Middle frontal gyrus (tissue), 1 donor: ENCODE measurements around the gene NPC2.

ENCODE experiments used
- DNase-seq: peaks from one replicate; pipeline ENCODE4 v3.0.0-alpha.2; 2015; ENCODE audit warnings: low spot score; ENCODE audit errors: extremely low spot score

Gene NPC2

GRCh38 chr14:74519316-74520074 is 26.4 kb upstream of the NPC2 start:
- no peak for DNase-seq

GRCh38 chr14:74518221-74518620 is 25.1 kb upstream of the NPC2 start:
- no peak for DNase-seq

GRCh38 chr14:74517731-74518130 is 24.6 kb upstream of the NPC2 start:
- DNase-seq = no peak

GRCh38 chr14:74516451-74517160 is 23.5 kb upstream of the NPC2 start:
- DNase-seq = no peak

GRCh38 chr14:74515891-74516412 is 22.8 kb upstream of the NPC2 start:
- DNase-seq = no peak

- DNase-seq = no peak
Observed at GRCh38 chr14:74514471-74514941, 21.4 kb upstream of the NPC2 start.

GRCh38 chr14:74511966-74512830 is 19.1 kb upstream of the NPC2 start:
- DNase-seq = no peak

GRCh38 chr14:74510959-74511409 is 17.9 kb upstream of the NPC2 start:
- DNase-seq = no peak

GRCh38 chr14:74510223-74510931 is 17.3 kb upstream of the NPC2 start:
- no peak for DNase-seq

- DNase-seq = no peak
Observed at GRCh38 chr14:74509587-74510222, 16.6 kb upstream of the NPC2 start.

- DNase-seq = no peak
Observed at GRCh38 chr14:74508844-74509428, 15.8 kb upstream of the NPC2 start.

- no peak for DNase-seq
Observed at GRCh38 chr14:74508292-74508731, 15.2 kb upstream of the NPC2 start.

- no peak for DNase-seq
Observed at GRCh38 chr14:74507840-74508239, 14.7 kb upstream of the NPC2 start.

GRCh38 chr14:74507085-74507484 is 14.0 kb upstream of the NPC2 start:
- no peak for DNase-seq

GRCh38 chr14:74506411-74506851 is 13.3 kb upstream of the NPC2 start:
- no peak for DNase-seq

GRCh38 chr14:74505831-74506230 is 12.7 kb upstream of the NPC2 start:
- no peak for DNase-seq

GRCh38 chr14:74504874-74505720 is 12.0 kb upstream of the NPC2 start:
- no peak for DNase-seq

GRCh38 chr14:74504412-74504811 is 11.3 kb upstream of the NPC2 start:
- DNase-seq = no peak

GRCh38 chr14:74503938-74504335 is 10.8 kb upstream of the NPC2 start:
- DNase-seq = no peak
